Vagina (tissue), 2 donors: Measurements from ENCODE around the gene ELAVL3.

ENCODE experiments used
- CTCF ChIP-seq, 3 experiments: fragments of 450-650 bp in 2 of 3; fragments of 200-600 bp in 1 of 3; sonication (generic) in 1 of 3; IDR thresholded peaks; one replicate each; pipeline ENCODE4 v1.5.1; 2017 to 2019; ENCODE audit warnings: antibody characterized with exemption in 3 of 3, mild to moderate bottlenecking in 2 of 3, moderate library complexity in 2 of 3
- POLR2AphosphoS5 ChIP-seq, 2 donors: sonication (generic); formaldehyde crosslinking; IDR thresholded peaks; one replicate each; pipeline ENCODE4 v1.9.0; 2017; ENCODE audit warnings: antibody characterized with exemption in 2 of 2, mild to moderate bottlenecking in 2 of 2, low read depth in 1 of 2; ENCODE audit not compliant: insufficient read depth in 1 of 2

DNA sequence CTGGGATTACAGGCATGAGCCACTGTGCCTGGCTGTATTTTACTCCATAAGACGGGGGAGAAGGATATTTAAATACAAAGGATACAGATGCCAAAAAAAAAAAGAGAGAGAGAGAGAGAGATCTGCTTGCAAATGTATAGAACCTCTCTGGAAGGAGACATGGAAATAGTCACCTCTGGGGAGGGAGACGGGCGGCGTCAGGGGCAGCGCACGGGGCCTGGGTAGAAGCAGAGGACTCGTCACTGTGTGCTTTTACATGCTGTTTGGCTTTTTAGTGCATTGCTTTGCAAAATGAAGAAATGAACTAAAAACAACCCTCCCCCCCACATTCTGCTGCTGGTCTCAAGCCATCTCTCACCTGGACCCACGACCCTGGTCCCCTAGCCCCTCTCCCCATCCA, 29.6 kb upstream of the ELAVL3 start:
- TF ChIP-seq CTCF (IDR thresholded peaks at IDR 0.05) (no peak), POLR2AphosphoS5 (IDR thresholded peaks at IDR 0.05; ENCODE audit: insufficient read depth in 1 of 2, low read depth in 1 of 2) (no peak)
